Measurements from ENCODE around the gene GNG12. TPM values are rescaled to one million over a fixed set of nuclear protein-coding genes. Genes with fewer than 3 reads are reported as not detected.

GNG12 gene
- total RNA-seq, 2 experiments from 2014 or later, result not detected

DNA sequence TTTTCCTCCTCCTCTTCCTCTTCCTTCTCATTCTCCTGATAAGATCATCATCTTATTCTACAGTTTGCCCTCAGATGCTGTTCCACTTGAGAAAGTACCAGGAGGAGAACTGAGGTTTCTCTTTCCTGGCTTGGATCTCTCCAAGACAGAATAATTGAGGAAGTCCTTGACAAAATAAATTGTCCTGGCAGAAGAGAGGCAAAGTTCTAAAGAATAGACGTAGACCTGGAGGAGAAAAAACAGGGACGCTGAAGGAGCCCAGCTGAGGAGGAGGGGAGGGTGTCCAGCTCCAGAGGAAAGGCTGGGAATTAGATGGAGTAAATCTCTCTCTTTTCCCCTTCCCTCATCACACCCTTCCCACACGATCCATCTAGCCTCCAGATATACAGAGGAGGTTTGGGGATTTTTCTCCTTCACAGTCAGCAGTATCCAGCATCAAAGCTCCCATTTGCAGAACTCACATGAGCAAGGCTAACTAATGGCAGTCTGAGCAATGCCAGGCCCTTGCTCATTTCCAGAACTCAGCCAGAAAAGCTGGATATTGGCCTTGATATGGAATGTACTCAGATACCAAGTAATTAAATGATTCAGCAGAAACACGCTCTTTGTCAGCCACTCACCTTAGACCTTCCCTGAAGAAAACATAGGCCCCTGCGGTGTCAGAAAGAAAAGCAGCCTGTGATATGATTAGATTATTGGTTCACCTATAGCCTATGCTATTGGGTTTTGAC, 5.1 kb upstream of the GNG12 start:
- Histone ChIP-seq H3K27ac (ENCODE audit: low read depth in 1 of 2, low read length in 2 of 2) (no peak overlapping the region), H3K4me1 (ENCODE audit: insufficient read depth, low read length) (peaks cover 2% of the 10 kb centered on the region), H3K36me3 (ENCODE audit: insufficient read depth, low read length) (no peaks in the 10 kb centered on the region), H3K9me3 (ENCODE audit: control insufficient read depth in 1 of 2, insufficient read depth in 1 of 2, low read length in 2 of 2) (peaks cover 0 to 4% of the 10 kb centered on the region in 2 experiments), H3K27me3 (ENCODE audit: control insufficient read depth in 1 of 2, insufficient read depth in 2 of 2, low read length in 2 of 2) (peaks cover 20 to 47% of the 10 kb centered on the region in 2 experiments), H3K4me3 (ENCODE audit: low read length) (no peak overlapping the region)
- Mint-ChIP-seq H3K4me1 (ENCODE audit: low read depth) (no peaks in the 10 kb centered on the region), H3K9me3 (no peaks in the 10 kb centered on the region), H3K36me3 (ENCODE audit: low read depth) (no peaks in the 10 kb centered on the region), H3K4me3 (no peak overlapping the region), H3K27ac (no peak overlapping the region), H3K27me3 (peaks cover 64% of the 10 kb centered on the region)
- POLR2A ChIA-PET, result no interaction called here
- no peak for ATAC-seq (ENCODE audit: poor library complexity)
- TF ChIP-seq, protein P1, sequence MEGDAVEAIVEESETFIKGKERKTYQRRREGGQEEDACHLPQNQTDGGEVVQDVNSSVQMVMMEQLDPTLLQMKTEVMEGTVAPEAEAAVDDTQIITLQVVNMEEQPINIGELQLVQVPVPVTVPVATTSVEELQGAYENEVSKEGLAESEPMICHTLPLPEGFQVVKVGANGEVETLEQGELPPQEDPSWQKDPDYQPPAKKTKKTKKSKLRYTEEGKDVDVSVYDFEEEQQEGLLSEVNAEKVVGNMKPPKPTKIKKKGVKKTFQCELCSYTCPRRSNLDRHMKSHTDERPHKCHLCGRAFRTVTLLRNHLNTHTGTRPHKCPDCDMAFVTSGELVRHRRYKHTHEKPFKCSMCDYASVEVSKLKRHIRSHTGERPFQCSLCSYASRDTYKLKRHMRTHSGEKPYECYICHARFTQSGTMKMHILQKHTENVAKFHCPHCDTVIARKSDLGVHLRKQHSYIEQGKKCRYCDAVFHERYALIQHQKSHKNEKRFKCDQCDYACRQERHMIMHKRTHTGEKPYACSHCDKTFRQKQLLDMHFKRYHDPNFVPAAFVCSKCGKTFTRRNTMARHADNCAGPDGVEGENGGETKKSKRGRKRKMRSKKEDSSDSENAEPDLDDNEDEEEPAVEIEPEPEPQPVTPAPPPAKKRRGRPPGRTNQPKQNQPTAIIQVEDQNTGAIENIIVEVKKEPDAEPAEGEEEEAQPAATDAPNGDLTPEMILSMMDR (IDR thresholded peaks at IDR 0.05), result no peak
- intact Hi-C loops (cut with DNase I, micrococcal nuclease), result no loop called here
- CTCF ChIA-PET, result no interaction called here
- no peak for DNase-seq

DNA sequence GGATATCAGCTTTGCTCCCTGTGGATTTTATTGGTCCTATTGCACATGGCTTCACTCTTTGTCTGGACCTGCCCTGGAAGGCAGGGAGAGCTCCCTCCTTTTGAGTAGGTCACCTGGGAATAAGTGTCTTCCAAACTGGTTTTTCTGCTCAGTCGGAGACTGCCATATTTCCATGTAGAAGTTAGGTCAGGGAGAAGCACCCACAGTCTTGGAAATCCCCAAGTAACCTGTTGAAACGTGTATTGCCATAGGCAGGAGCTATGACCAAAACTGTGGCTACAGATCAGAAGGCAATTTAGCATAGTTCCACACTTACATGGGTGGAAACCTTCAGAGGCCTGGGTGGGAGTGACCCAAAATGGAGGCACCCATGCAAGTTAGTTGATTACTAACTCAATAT, 3.5 kb upstream of the GNG12 start:
- Histone ChIP-seq H3K36me3 (ENCODE audit: insufficient read depth, low read length) (no peaks in the 10 kb centered on the region), H3K27ac (ENCODE audit: low read depth in 1 of 2, low read length in 2 of 2) (no peak overlapping the region), H3K4me3 (ENCODE audit: low read length) (no peak overlapping the region), H3K9me3 (ENCODE audit: control insufficient read depth in 1 of 2, insufficient read depth in 1 of 2, low read length in 2 of 2) (peaks cover 0 to 9% of the 10 kb centered on the region in 2 experiments), H3K4me1 (ENCODE audit: insufficient read depth, low read length) (peaks cover 13% of the 10 kb centered on the region), H3K27me3 (ENCODE audit: control insufficient read depth in 1 of 2, insufficient read depth in 2 of 2, low read length in 2 of 2) (peaks cover 30 to 57% of the 10 kb centered on the region in 2 experiments)
- Mint-ChIP-seq H3K4me1 (ENCODE audit: low read depth) (peaks cover 8% of the 10 kb centered on the region), H3K27ac (no peak overlapping the region), H3K4me3 (no peak overlapping the region), H3K27me3 (peaks cover 66% of the 10 kb centered on the region), H3K36me3 (ENCODE audit: low read depth) (no peaks in the 10 kb centered on the region), H3K9me3 (no peaks in the 10 kb centered on the region)
- ATAC-seq (ENCODE audit: poor library complexity), result no peak
- POLR2A ChIA-PET, result no interaction called here
- TF ChIP-seq, protein P1 (IDR thresholded peaks at IDR 0.05), result no peak
- CTCF ChIA-PET, result no interaction called here
- DNase-seq, result no peak
- intact Hi-C loops (cut with DNase I, micrococcal nuclease), result no loop called here

DNA sequence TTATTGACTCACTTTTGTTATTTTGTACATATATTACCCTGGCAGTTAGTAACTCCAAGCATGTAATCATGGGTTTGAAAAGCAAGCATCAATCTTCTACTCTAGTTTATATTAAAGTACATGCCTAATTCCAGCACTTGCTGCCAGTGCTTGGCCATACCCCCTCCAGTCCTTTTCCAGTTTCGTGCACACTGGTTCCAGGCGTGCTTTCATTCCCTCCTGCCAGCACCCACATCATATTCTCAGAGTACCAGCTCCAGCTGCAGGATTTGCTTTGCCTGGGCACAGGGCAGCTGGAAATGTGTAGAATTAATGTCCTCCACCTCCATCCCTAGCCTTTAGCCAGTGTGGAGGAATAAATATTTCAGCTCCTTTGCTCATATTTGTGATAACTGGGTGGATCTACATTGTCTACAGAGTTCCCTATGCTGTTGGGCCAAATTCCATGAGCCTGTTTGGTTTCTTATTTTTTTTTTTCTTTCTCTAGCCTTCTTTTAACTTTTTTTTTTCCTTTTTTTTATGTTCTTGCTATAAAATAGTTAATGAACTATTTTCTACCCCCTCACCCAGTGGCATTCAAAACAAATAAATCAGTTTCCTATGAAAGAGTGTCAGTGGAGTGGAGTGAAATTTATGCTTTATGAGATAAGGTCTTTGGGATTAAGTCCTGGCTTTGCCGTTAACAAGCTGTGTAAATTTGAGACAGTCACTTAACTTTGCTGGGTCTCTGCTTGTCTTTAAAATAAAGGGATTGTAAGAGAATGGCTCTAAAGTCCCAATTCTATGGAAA, 2.6 kb upstream of the GNG12 start:
- Histone ChIP-seq H3K9me3 (ENCODE audit: control insufficient read depth in 1 of 2, insufficient read depth in 1 of 2, low read length in 2 of 2) (peaks cover 0 to 9% of the 10 kb centered on the region in 2 experiments), H3K27ac (ENCODE audit: low read depth in 1 of 2, low read length in 2 of 2) (no peak overlapping the region), H3K4me3 (ENCODE audit: low read length) (no peak overlapping the region), H3K27me3 (ENCODE audit: control insufficient read depth in 1 of 2, insufficient read depth in 2 of 2, low read length in 2 of 2) (peaks cover 36 to 66% of the 10 kb centered on the region in 2 experiments), H3K4me1 (ENCODE audit: insufficient read depth, low read length) (peaks cover 15% of the 10 kb centered on the region), H3K36me3 (ENCODE audit: insufficient read depth, low read length) (no peaks in the 10 kb centered on the region)
- intact Hi-C loops (cut with DNase I, micrococcal nuclease), result no loop called here
- ChIA-PET POLR2A (no interaction called here), CTCF (no interaction called here)
- TF ChIP-seq, protein P1 (IDR thresholded peaks at IDR 0.05), result no peak
- Mint-ChIP-seq H3K4me3 (no peak overlapping the region), H3K36me3 (ENCODE audit: low read depth) (no peaks in the 10 kb centered on the region), H3K9me3 (no peaks in the 10 kb centered on the region), H3K27me3 (peaks cover 75% of the 10 kb centered on the region), H3K27ac (no peak overlapping the region), H3K4me1 (ENCODE audit: low read depth) (peaks cover 10% of the 10 kb centered on the region)
- ATAC-seq (ENCODE audit: poor library complexity), result no peak
- no peak for DNase-seq

Measured in CD4-positive, alpha-beta T cell (primary cell).